HepG2 (cell line): ENCODE data around the gene UBQLN4. TPM values are rescaled to one million over a fixed set of nuclear protein-coding genes. Genes with fewer than 3 reads are reported as not detected.

Experiments used
- ELF3 ChIP-seq: IDR thresholded peaks from 2 replicates; pipeline ENCODE4 v1.6.1; 2016; ENCODE audit warnings: missing genetic modification reagents, missing compliant biosample characterization
- JUND ChIP-seq: sonication (generic); formaldehyde crosslinking; IDR thresholded peaks from 2 replicates; pipeline ENCODE4 v1.8.0; 2022; ENCODE audit warnings: mild to moderate bottlenecking, missing genetic modification reagents
- MLX ChIP-seq: IDR thresholded peaks from 2 replicates; pipeline ENCODE4 v1.6.1; 2016
- NR2F2 ChIP-seq: IDR thresholded peaks from 2 replicates; pipeline ENCODE4 v1.6.1; 2012; ENCODE audit warnings: low read depth, inconsistent platforms, borderline replicate concordance
- RFX3 ChIP-seq: IDR thresholded peaks from 2 replicates; pipeline ENCODE4 v1.6.1; 2016; ENCODE audit warnings: missing biosample characterization, missing genetic modification reagents
- RXRB ChIP-seq: IDR thresholded peaks from 2 replicates; pipeline ENCODE4 v1.6.1; 2016; ENCODE audit warnings: borderline replicate concordance, missing genetic modification reagents, missing compliant biosample characterization
- SIX4 ChIP-seq: sonication (generic); formaldehyde crosslinking; IDR thresholded peaks from 2 replicates; pipeline ENCODE4 v1.4.0; 2020; ENCODE audit warnings: missing genetic modification reagents
- XRCC5 ChIP-seq: fragments of 200-400 bp; formaldehyde crosslinking; optimal IDR thresholded peaks from 2 replicates; pipeline ENCODE3; 2017; ENCODE audit warnings: mild to moderate bottlenecking, low read length
- ZFP36L1 ChIP-seq: sonication (generic); formaldehyde crosslinking; IDR thresholded peaks from 2 replicates; pipeline ENCODE4 v1.8.0; 2022; ENCODE audit warnings: mild to moderate bottlenecking, missing genetic modification reagents, moderate library complexity
- ZNF281 ChIP-seq: sonication (generic); formaldehyde crosslinking; IDR thresholded peaks from 2 replicates; pipeline ENCODE4 v1.4.0; 2020; ENCODE audit warnings: missing genetic modification reagents, borderline replicate concordance
- ZNF292 ChIP-seq: sonication (generic); formaldehyde crosslinking; IDR thresholded peaks from 2 replicates; pipeline ENCODE4 v1.8.1; 2022; ENCODE audit warnings: mild to moderate bottlenecking, low read depth, missing genetic modification reagents, borderline replicate concordance
- ZNF720 ChIP-seq: sonication (generic); formaldehyde crosslinking; IDR thresholded peaks from 2 replicates; pipeline ENCODE4 v1.4.0; 2020; ENCODE audit warnings: missing genetic modification reagents
- ZNF724P ChIP-seq: sonication (generic); formaldehyde crosslinking; IDR thresholded peaks from 2 replicates; pipeline ENCODE4 v1.8.0; 2022; ENCODE audit warnings: missing genetic modification reagents, borderline replicate concordance
- polyA plus RNA-seq, 8 experiments: library from polyadenylated mRNA; depleted of rRNA in 3 of 8; stranded (reverse) in 7 of 8; unstranded in 1 of 8; fragments of >200 nt; fragmentation: Illumina TruSeq in 4 of 8; extraction: Trizol in 4 of 8; gene quantifications; 2 replicates each; pipeline versions ENCODE4 v1.2.1 to v1.2.3, GENCODE V29; 2011 to 2016; ENCODE audit warnings: low read depth in 4 of 8, missing spikeins in 1 of 8, mixed read lengths in 1 of 8; ENCODE audit not compliant: insufficient read depth in 1 of 8
- total RNA-seq, 5 experiments: library from RNA; depleted of rRNA; stranded (reverse); fragments of >200 nt; fragmentation: Illumina TruSeq; extraction: Trizol; gene quantifications; 2 replicates each; pipeline ENCODE4 v1.2.3, GENCODE V29; 2016; ENCODE audit warnings: low read depth in 1 of 5
- TF ChIP-seq, protein P1 (sequence below), 2 experiments: sonication (generic) in 1 of 2; formaldehyde crosslinking in 1 of 2; IDR thresholded peaks; 2 replicates each; pipeline versions ENCODE4 v1.6.1 to v1.9.0; 2014 to 2022; ENCODE audit warnings: antibody characterized with exemption in 1 of 2, borderline replicate concordance in 1 of 2, inconsistent platforms in 1 of 2, low read depth in 1 of 2, missing genetic modification reagents in 1 of 2
- TF ChIP-seq, protein P2 (sequence below): sonication (generic); formaldehyde crosslinking; IDR thresholded peaks from 2 replicates; pipeline ENCODE4 v1.5.0; 2020; ENCODE audit warnings: missing genetic modification reagents
- TF ChIP-seq, protein P3 (sequence below): sonication (generic); formaldehyde crosslinking; conservative IDR thresholded peaks from 2 replicates; pipeline ENCODE4 v1.4.0; 2020; ENCODE audit warnings: missing genetic modification reagents

UBQLN4 gene
- total and polyA plus RNA-seq, 2 of the 13 experiments (the other 11 are each of a cell fraction or from before 2014, with no cell fraction given) = 31.5 to 39.8 TPM

GRCh38 chr1:156096640-156097391 lies 43.2 kb upstream of the UBQLN4 start (continued):
- no peak for TF ChIP-seq NR2F2
- TF ChIP-seq ZNF720 (CRISPR knock-in tag) = no peak
- TF ChIP-seq, protein P1, sequence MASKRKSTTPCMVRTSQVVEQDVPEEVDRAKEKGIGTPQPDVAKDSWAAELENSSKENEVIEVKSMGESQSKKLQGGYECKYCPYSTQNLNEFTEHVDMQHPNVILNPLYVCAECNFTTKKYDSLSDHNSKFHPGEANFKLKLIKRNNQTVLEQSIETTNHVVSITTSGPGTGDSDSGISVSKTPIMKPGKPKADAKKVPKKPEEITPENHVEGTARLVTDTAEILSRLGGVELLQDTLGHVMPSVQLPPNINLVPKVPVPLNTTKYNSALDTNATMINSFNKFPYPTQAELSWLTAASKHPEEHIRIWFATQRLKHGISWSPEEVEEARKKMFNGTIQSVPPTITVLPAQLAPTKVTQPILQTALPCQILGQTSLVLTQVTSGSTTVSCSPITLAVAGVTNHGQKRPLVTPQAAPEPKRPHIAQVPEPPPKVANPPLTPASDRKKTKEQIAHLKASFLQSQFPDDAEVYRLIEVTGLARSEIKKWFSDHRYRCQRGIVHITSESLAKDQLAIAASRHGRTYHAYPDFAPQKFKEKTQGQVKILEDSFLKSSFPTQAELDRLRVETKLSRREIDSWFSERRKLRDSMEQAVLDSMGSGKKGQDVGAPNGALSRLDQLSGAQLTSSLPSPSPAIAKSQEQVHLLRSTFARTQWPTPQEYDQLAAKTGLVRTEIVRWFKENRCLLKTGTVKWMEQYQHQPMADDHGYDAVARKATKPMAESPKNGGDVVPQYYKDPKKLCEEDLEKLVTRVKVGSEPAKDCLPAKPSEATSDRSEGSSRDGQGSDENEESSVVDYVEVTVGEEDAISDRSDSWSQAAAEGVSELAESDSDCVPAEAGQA (IDR thresholded peaks at IDR 0.05; ENCODE audit: low read depth) = no peak
- TF ChIP-seq, protein P1 (CRISPR knock-in tag; IDR thresholded peaks at IDR 0.05; ENCODE audit: borderline replicate concordance) = no peak
- peak; percentile 55 for TF ChIP-seq ELF3
- TF ChIP-seq MLX (CRISPR knock-in tag) = no peak
- no peak for TF ChIP-seq RFX3
- TF ChIP-seq, protein P2, sequence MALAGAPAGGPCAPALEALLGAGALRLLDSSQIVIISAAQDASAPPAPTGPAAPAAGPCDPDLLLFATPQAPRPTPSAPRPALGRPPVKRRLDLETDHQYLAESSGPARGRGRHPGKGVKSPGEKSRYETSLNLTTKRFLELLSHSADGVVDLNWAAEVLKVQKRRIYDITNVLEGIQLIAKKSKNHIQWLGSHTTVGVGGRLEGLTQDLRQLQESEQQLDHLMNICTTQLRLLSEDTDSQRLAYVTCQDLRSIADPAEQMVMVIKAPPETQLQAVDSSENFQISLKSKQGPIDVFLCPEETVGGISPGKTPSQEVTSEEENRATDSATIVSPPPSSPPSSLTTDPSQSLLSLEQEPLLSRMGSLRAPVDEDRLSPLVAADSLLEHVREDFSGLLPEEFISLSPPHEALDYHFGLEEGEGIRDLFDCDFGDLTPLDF (CRISPR knock-in tag) = no peak
- no peak for TF ChIP-seq ZNF292 (CRISPR knock-in tag)
- peak; percentile 78 for TF ChIP-seq XRCC5
- no peak for TF ChIP-seq SIX4
- peak; percentile 69; the same call in 1 of the 2 replicates for TF ChIP-seq RXRB (CRISPR knock-in tag)
- peak; percentile 62; the same call in 1 of the 2 replicates for TF ChIP-seq JUND
- no peak for TF ChIP-seq ZNF724P (CRISPR knock-in tag)
- TF ChIP-seq, protein P3, sequence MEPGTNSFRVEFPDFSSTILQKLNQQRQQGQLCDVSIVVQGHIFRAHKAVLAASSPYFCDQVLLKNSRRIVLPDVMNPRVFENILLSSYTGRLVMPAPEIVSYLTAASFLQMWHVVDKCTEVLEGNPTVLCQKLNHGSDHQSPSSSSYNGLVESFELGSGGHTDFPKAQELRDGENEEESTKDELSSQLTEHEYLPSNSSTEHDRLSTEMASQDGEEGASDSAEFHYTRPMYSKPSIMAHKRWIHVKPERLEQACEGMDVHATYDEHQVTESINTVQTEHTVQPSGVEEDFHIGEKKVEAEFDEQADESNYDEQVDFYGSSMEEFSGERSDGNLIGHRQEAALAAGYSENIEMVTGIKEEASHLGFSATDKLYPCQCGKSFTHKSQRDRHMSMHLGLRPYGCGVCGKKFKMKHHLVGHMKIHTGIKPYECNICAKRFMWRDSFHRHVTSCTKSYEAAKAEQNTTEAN (CRISPR knock-in tag) = no peak
- no peak; the same call in 1 of the 2 replicates for TF ChIP-seq ZNF281
- 0 out of 2 replicates have a peak, but pooled peaks have one; percentile 65 for TF ChIP-seq ZFP36L1 (CRISPR knock-in tag)
